NK-92 treated with Interleukin-12 subunit alpha and Interleukin-12 subunit beta, amount 100 ng/mL, for 24 hours (cell line): Measurements from ENCODE around the gene ARHGEF37.

Experiments used
- DNase-seq: peaks from one replicate; lab custom pipeline; 2025; lab: John Stamatoyannopoulos, UW

ARHGEF37 gene

GRCh38 chr5:149674686-149675085 lies 93.4 kb downstream of the ARHGEF37 start:
- no peak for DNase-seq

GRCh38 chr5:149675610-149676201 lies 94.4 kb downstream of the ARHGEF37 start:
- no peak for DNase-seq

GRCh38 chr5:149677731-149678130 lies 96.4 kb downstream of the ARHGEF37 start:
- no peak for DNase-seq

- DNase-seq = no peak
Measured at GRCh38 chr5:149679876-149680809, 98.8 kb downstream of the ARHGEF37 start.

GRCh38 chr5:149680810-149681221 lies 99.5 kb downstream of the ARHGEF37 start:
- no peak for DNase-seq

GRCh38 chr5:149681252-149681651 lies 100.0 kb downstream of the ARHGEF37 start:
- no peak for DNase-seq

- DNase-seq = no peak
Measured at GRCh38 chr5:149681922-149682321, 100.6 kb downstream of the ARHGEF37 start.

GRCh38 chr5:149682532-149683075 lies 101.3 kb downstream of the ARHGEF37 start:
- no peak for DNase-seq

GRCh38 chr5:149683964-149684363 lies 102.7 kb downstream of the ARHGEF37 start:
- DNase-seq = no peak

GRCh38 chr5:149684371-149684770 lies 103.1 kb downstream of the ARHGEF37 start:
- DNase-seq = no peak
